Measurements from ENCODE around the gene FAM98C. TPM values are rescaled to one million over a fixed set of nuclear protein-coding genes. Genes with fewer than 3 reads are reported as not detected.

Gene FAM98C
- total RNA-seq, 4 donors from 2014 or later, result 28.9 to 76.8 (median 48.1) TPM

DNA sequence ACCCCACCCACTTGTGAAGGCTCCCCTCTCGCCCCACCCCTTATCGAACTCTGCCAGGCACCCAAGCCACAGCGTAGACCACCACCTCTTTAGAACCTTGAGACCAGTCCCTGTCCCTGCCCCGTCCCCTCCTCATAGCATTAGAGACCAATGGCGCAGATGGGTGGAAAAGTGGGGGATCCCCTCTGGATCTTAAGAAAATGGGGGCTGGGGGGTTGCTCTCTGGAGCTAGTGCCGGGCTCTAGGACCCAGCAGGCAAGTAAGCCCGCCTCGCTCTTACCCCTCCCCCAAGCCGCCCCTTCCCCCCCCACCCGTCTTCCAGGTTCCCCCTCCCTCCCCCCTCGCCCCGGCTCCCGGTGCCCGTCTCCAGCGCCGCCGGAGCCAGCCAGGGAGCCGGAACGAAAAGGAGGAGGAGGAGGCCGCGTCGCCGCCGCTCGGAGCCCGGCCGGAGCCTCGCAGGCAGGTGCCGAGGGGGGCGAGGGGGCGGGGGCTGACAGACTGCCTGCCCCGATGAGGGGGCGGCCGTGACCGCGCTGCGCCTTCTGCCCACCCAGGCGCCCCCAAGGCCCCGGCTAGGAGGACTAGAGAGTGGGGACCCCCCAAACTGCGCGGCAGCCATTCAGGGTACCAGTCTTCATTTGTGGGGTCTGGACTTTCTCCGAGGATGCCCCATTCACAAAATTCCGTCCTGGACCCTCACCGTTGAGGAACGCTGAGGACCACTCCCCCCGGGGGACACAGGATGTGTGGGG is 14.4 kb upstream of the FAM98C start, which contains the start of gene SPRED3:
Gene SPRED3, plus strand, starts transcription at position 349 of the 752 bp plus-strand sequence. CDS start 1,606 bp downstream, outside the sequence.
- no peaks in the 10 kb centered on the region for H3K9me3 ChIP-seq
- peak within 1 kb of the TSS in 3 of 4 donors; percentile 70 to 95 (median 90) for H3K27ac ChIP-seq
- no peaks in the 10 kb centered on the region for H3K27me3 ChIP-seq
- TF ChIP-seq POLR2A (IDR thresholded peaks at IDR 0.05), result no peak
- TF ChIP-seq, protein P1, sequence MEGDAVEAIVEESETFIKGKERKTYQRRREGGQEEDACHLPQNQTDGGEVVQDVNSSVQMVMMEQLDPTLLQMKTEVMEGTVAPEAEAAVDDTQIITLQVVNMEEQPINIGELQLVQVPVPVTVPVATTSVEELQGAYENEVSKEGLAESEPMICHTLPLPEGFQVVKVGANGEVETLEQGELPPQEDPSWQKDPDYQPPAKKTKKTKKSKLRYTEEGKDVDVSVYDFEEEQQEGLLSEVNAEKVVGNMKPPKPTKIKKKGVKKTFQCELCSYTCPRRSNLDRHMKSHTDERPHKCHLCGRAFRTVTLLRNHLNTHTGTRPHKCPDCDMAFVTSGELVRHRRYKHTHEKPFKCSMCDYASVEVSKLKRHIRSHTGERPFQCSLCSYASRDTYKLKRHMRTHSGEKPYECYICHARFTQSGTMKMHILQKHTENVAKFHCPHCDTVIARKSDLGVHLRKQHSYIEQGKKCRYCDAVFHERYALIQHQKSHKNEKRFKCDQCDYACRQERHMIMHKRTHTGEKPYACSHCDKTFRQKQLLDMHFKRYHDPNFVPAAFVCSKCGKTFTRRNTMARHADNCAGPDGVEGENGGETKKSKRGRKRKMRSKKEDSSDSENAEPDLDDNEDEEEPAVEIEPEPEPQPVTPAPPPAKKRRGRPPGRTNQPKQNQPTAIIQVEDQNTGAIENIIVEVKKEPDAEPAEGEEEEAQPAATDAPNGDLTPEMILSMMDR (IDR thresholded peaks at IDR 0.05), result no peak
- peak within 1 kb of the TSS; percentile 33 to 74 (median 50) for H3K4me3 ChIP-seq
- peaks cover 0 to 13% (median 0%) of the 10 kb centered on the region in 3 donors for H3K36me3 ChIP-seq
- DNase-seq, result peak in 1 of 3 donors; percentile 54
- H3K4me1 ChIP-seq, result peaks cover 4 to 40% (median 27%) of the 10 kb centered on the region in 4 donors

DNA sequence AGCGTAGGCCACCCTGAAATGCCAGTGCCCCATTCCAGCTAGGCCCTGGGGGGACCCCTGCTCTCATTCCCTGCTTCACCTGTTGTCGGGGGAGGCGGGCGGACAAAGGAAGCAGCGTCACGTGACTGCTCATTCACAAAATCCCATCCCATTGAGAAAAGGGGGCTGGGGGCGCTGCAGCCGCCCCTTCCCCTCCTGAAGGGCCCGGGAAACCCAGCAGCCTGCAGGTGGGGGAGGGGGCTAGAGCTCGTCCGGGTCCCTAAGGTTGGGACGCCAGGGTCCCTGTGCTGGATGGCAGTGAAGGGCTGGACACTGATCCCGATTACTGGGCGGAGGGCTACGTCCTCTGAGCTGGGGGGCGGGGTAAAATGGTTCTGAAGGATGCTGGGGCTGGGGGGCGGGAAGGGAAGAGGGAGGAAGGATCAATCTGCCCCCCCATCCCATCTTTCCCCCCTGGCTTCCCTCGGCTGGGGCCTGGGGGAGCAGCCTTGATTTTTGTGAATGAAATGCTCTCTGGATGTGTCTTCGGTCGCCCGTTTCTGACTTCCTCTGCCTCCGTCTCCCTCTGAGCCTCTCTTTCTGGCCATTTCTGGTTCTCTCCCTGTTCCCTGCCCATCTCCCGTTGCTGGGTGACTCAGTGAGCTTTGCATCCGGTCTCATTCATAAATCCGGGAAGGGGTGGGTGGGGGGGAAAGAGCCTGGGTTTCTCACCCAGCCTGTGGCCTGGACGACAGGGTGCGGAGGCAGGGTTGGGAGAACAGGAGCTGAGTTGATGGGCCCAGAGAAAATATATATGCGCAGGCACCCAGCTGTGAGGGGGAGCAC is 13.6 kb upstream of the FAM98C start:
- Histone ChIP-seq H3K36me3 (peaks cover 0 to 6% (median 0%) of the 10 kb centered on the region in 3 donors), H3K4me1 (peaks cover 4 to 40% (median 27%) of the 10 kb centered on the region in 4 donors), H3K27me3 (no peaks in the 10 kb centered on the region), H3K4me3 (peak overlapping the region in 3 of 4 donors; percentile 44 to 74 (median 56)), H3K9me3 (no peaks in the 10 kb centered on the region), H3K27ac (peak overlapping the region in 2 of 4 donors; percentile 90 to 95)
- TF ChIP-seq, protein P1 (IDR thresholded peaks at IDR 0.05), result no peak
- no peak for TF ChIP-seq POLR2A (IDR thresholded peaks at IDR 0.05)
- DNase-seq, result peak in 2 of 3 donors; percentile 29 to 50

DNA sequence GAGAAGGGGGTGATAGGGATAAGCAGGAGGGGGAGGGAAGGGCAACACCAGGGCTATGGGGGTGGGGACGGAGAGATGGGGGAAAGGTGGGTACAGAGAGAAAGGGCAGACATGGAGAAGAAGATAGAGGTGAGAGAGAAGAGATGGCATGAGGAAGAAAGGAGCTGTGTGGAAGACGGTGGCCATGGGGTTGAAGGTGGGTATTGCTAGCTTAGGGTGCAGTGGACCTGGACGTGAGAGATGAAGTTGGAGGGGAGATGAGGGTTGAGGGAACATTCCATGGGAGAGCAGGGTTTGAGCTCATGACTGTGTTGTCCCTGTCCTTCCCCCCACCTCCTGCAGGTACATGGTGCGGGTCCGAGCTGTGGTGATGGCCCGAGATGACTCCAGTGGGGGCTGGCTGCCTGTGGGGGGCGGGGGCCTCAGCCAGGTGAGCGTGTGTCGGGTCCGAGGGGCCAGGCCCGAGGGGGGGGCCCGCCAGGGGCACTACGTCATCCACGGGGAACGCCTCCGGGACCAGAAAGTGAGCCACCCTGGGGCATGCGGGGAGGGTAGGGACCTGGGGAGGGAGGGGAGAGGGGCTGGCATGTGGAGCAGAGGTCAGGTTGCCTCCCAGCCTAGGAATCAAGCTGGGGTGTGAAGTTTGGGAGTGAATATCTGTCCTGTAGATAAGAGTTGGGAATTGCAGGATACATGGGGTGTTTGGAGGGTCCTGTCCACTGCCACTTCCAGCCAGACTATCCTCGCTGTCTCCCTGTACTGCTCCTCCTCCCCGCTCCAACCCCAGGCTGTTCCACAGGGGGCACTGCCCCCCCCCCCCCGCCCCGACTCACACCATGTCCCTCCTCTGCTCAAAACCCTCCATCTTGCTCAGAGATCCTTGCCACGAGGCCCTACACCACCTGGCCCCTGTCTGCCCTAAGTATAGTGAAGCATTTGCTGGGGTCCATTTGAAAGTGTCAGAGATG is 12.7 kb upstream of the FAM98C start:
- peak in 1 of 3 donors; percentile 38 for DNase-seq
- TF ChIP-seq, protein P1 (IDR thresholded peaks at IDR 0.05), result no peak
- TF ChIP-seq POLR2A (IDR thresholded peaks at IDR 0.05), result no peak
- no peaks in the 10 kb centered on the region for H3K27me3 ChIP-seq
- no peaks in the 10 kb centered on the region for H3K36me3 ChIP-seq
- H3K4me3 ChIP-seq, result no peak overlapping the region
- peaks cover 4 to 48% (median 31%) of the 10 kb centered on the region in 4 donors for H3K4me1 ChIP-seq
- no peak overlapping the region for H3K27ac ChIP-seq
- H3K9me3 ChIP-seq, result no peaks in the 10 kb centered on the region

DNA sequence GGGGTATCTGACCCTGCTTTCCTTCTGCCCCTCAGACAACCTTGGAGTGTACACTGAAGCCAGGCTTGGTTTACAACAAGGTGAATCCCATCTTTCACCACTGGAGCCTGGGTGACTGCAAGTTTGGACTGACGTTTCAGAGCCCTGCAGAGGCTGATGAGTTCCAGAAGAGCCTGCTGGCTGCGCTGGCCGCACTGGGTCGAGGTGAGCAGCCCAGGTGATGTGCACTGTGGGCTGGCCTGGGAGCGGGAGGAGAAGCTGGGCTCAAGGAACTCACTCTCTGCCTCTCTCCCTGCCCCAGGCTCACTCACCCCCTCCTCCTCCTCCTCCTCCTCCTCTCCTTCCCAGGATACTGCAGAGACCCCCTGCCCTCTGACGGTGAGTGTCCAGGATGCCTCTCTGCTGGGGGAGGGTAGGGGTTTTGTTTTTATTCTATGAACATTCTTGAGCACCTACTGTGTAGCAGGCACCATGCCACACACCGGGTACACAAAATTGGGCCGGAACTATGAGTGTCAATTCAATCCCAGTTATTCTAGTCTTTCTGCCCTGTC is 10.9 kb upstream of the FAM98C start:
- H3K27me3 ChIP-seq, result no peaks in the 10 kb centered on the region
- TF ChIP-seq, protein P1 (IDR thresholded peaks at IDR 0.05), result no peak
- no peak for TF ChIP-seq POLR2A (IDR thresholded peaks at IDR 0.05)
- H3K4me3 ChIP-seq, result no peak overlapping the region
- no peaks in the 10 kb centered on the region for H3K36me3 ChIP-seq
- no peak overlapping the region for H3K27ac ChIP-seq
- DNase-seq, result peak in 1 of 3 donors; percentile 40
- peaks cover 3 to 36% (median 26%) of the 10 kb centered on the region in 4 donors for H3K4me1 ChIP-seq
- no peaks in the 10 kb centered on the region for H3K9me3 ChIP-seq

Data from Peyer's patch (tissue), 4 donors.